Neural progenitor cell (in vitro differentiated cells): ENCODE data around the gene FXR1. TPM values are rescaled to one million over a fixed set of nuclear protein-coding genes. Genes with fewer than 3 reads are reported as not detected.

Experiments
- DNase-seq: peaks from one replicate; pipeline ENCODE4 v3.0.0-alpha.2; 2016; ENCODE audit warnings: low spot score
- H2AFZ ChIP-seq: fragments of 200-600 bp; sonication (generic); replicated peaks from 2 replicates; pipeline ENCODE4 v1.6.1; 2016; ENCODE audit warnings: antibody characterized with exemption
- H3F3A ChIP-seq: fragments of 200-600 bp; sonication (generic); 2 replicates; pipeline ENCODE4 v1.6.1; 2016; ENCODE audit warnings: antibody characterized with exemption, low read depth
- H3K27ac ChIP-seq: fragments of 200-600 bp; sonication (generic); 2 replicates; pipeline ENCODE4 v1.5.1; 2016; ENCODE audit warnings: mild to moderate bottlenecking
- H3K27me3 ChIP-seq: fragments of 200-600 bp; sonication (generic); 2 replicates; pipeline ENCODE4 v1.6.1; 2016; ENCODE audit warnings: mild to moderate bottlenecking, moderate library complexity
- H3K36me3 ChIP-seq: fragments of 200-600 bp; sonication (generic); 2 replicates; pipeline ENCODE4 v1.5.1; 2016
- H3K4me1 ChIP-seq: fragments of 200-600 bp; sonication (generic); 2 replicates; pipeline ENCODE4 v1.6.1; 2016; ENCODE audit warnings: mixed run types
- H3K4me2 ChIP-seq: fragments of 200-600 bp; sonication (generic); 2 replicates; pipeline ENCODE4 v1.6.1; 2016
- H3K4me3 ChIP-seq: fragments of 200-600 bp; sonication (generic); 2 replicates; pipeline ENCODE4 v1.5.1; 2016
- H3K79me2 ChIP-seq: fragments of 200-600 bp; sonication (generic); 2 replicates; pipeline ENCODE4 v1.6.1; 2016; ENCODE audit warnings: low read depth
- H3K9ac ChIP-seq: fragments of 200-600 bp; sonication (generic); 2 replicates; pipeline ENCODE4 v1.6.1; 2016
- H3K9me3 ChIP-seq: fragments of 200-600 bp; sonication (generic); 2 replicates; pipeline ENCODE4 v1.5.1; 2016; ENCODE audit warnings: low read depth
- H4K20me1 ChIP-seq: fragments of 200-600 bp; sonication (generic); 2 replicates; pipeline ENCODE4 v1.6.1; 2016; ENCODE audit warnings: low read depth
- H3K27ac Mint-ChIP-seq: 3 replicates; pipeline ENCODE4 v1.8.0; 2021; ENCODE audit warnings: mixed read lengths
- H3K27me3 Mint-ChIP-seq: 2 replicates; pipeline ENCODE4 v1.8.0; 2022; ENCODE audit warnings: low read depth, mild to moderate bottlenecking, inconsistent platforms, moderate library complexity, mixed read lengths; ENCODE audit not compliant: insufficient read depth
- H3K36me3 Mint-ChIP-seq: 3 replicates; pipeline ENCODE4 v1.8.0; 2021; ENCODE audit warnings: mixed read lengths
- H3K4me1 Mint-ChIP-seq: 3 replicates; pipeline ENCODE4 v1.8.0; 2021; ENCODE audit warnings: mixed read lengths
- H3K4me3 Mint-ChIP-seq: 3 replicates; pipeline ENCODE4 v1.8.0; 2021; ENCODE audit warnings: mild to moderate bottlenecking, moderate library complexity, mixed read lengths
- H3K9me3 Mint-ChIP-seq: 3 replicates; pipeline ENCODE4 v1.8.0; 2020; ENCODE audit warnings: mixed read lengths
- CTCF ChIP-seq: fragments of 200-600 bp; sonication (generic); IDR thresholded peaks from 2 replicates; pipeline ENCODE4 v1.5.1; 2017; ENCODE audit warnings: antibody characterized with exemption, mild to moderate bottlenecking
- EZH2 ChIP-seq: fragments of 200-600 bp; sonication (generic); IDR thresholded peaks from 2 replicates; pipeline ENCODE4 v1.6.1; 2017; ENCODE audit warnings: antibody characterized with exemption, mild to moderate bottlenecking, moderate library complexity
- EZH2phosphoT487 ChIP-seq: fragments of 200-600 bp; sonication (generic); IDR thresholded peaks from 2 replicates; pipeline ENCODE4 v1.6.1; 2017; ENCODE audit warnings: antibody characterized with exemption
- total RNA-seq: library from RNA; depleted of rRNA; stranded (reverse); fragments of >200 nt; gene quantifications from 2 replicates; pipeline ENCODE4 v1.2.3, GENCODE V29; 2015; ENCODE audit warnings: low replicate concordance

Gene FXR1
- total RNA-seq, 1 donor from 2014 or later: 412 TPM

GRCh38 chr3:180932819-180933218 is 20.3 kb downstream of the FXR1 start:
- peaks cover 33% of the 10 kb centered on the region for H3K36me3 Mint-ChIP-seq
- Histone ChIP-seq H3K4me1 (no peaks in the 10 kb centered on the region), H3K9me3 (peaks cover 3% of the 10 kb centered on the region)

DNA sequence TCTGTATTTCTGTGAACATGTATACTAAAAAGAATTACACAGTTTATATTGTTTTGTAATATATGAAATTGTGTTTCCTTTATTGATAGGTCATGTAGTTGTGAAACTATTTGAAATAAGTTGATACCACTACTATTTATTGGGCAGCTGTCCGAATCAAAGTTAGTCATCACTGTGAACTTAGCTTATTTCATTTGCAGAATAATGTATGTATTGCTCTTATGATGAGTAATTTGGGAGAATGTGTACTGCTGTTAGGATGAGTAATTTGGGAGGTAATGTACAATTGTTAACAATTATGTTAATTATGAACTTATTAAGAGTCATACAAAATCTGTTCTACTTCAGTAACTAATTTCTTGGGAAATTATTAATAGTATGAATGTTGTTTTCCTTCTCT is 22.2 kb downstream of the FXR1 start:
- no peak overlapping the region for H2AFZ ChIP-seq
- peaks cover 10% of the 10 kb centered on the region for H3K36me3 ChIP-seq
- peaks cover 100% of the 10 kb centered on the region for H3K79me2 ChIP-seq
- H3K4me1 Mint-ChIP-seq: peaks cover 12% of the 10 kb centered on the region
- no peak overlapping the region for H3K9ac ChIP-seq
- H3K9me3 ChIP-seq: no peaks in the 10 kb centered on the region
- peaks cover 28% of the 10 kb centered on the region for H3K36me3 Mint-ChIP-seq
- H3K27me3 Mint-ChIP-seq: no peaks in the 10 kb centered on the region
- H3K4me2 ChIP-seq: no peak overlapping the region
- no peak for DNase-seq
- no peak overlapping the region for H3K4me3 ChIP-seq
- no peak overlapping the region for H3K4me3 Mint-ChIP-seq
- no peak overlapping the region for H3K27ac Mint-ChIP-seq
- H3K27ac ChIP-seq: no peak overlapping the region
- H3K9me3 Mint-ChIP-seq: no peaks in the 10 kb centered on the region
- H4K20me1 ChIP-seq: peaks cover 97% of the 10 kb centered on the region
- H3K4me1 ChIP-seq: no peaks in the 10 kb centered on the region
- TF ChIP-seq EZH2: no peak
- TF ChIP-seq EZH2phosphoT487: no peak
- TF ChIP-seq CTCF: no peak
- H3F3A ChIP-seq: no peaks in the 10 kb centered on the region
- no peaks in the 10 kb centered on the region for H3K27me3 ChIP-seq

More at GRCh38 chr3:180932819-180933218, 20.3 kb downstream of the FXR1 start:
- no peak overlapping the region for H3K4me3 Mint-ChIP-seq
- no peak overlapping the region for H2AFZ ChIP-seq
- no peak overlapping the region for H3K4me3 ChIP-seq
- H3K27me3 ChIP-seq: no peaks in the 10 kb centered on the region
- no peak overlapping the region for H3K27ac ChIP-seq
- TF ChIP-seq EZH2 (no peak), CTCF (no peak), EZH2phosphoT487 (no peak)
- no peaks in the 10 kb centered on the region for H3F3A ChIP-seq
- H3K4me1 Mint-ChIP-seq: peaks cover 12% of the 10 kb centered on the region
- H3K27me3 Mint-ChIP-seq: no peaks in the 10 kb centered on the region
- H3K9me3 Mint-ChIP-seq: peaks cover 11% of the 10 kb centered on the region
- peaks cover 95% of the 10 kb centered on the region for H4K20me1 ChIP-seq
- no peak overlapping the region for H3K9ac ChIP-seq
- no peak overlapping the region for H3K4me2 ChIP-seq
- H3K36me3 ChIP-seq: peaks cover 17% of the 10 kb centered on the region
- no peak for DNase-seq
- H3K27ac Mint-ChIP-seq: no peak overlapping the region
- H3K79me2 ChIP-seq: peaks cover 100% of the 10 kb centered on the region

- Histone ChIP-seq H3F3A (no peaks in the 10 kb centered on the region), H4K20me1 (peaks cover 81% of the 10 kb centered on the region), H3K4me3 (no peak overlapping the region), H3K9ac (no peak overlapping the region), H3K4me1 (no peaks in the 10 kb centered on the region), H3K27ac (no peak overlapping the region), H3K4me2 (no peak overlapping the region), H3K27me3 (no peaks in the 10 kb centered on the region), H3K9me3 (no peaks in the 10 kb centered on the region), H2AFZ (no peak overlapping the region), H3K79me2 (peaks cover 100% of the 10 kb centered on the region), H3K36me3 (peaks cover 10% of the 10 kb centered on the region)
- H3K4me3 Mint-ChIP-seq: no peak overlapping the region
- H3K27ac Mint-ChIP-seq: no peak overlapping the region
- DNase-seq: no peak
- H3K9me3 Mint-ChIP-seq: no peaks in the 10 kb centered on the region
- no peaks in the 10 kb centered on the region for H3K4me1 Mint-ChIP-seq
- no peaks in the 10 kb centered on the region for H3K27me3 Mint-ChIP-seq
- H3K36me3 Mint-ChIP-seq: peaks cover 35% of the 10 kb centered on the region
- TF ChIP-seq EZH2phosphoT487 (no peak), CTCF (no peak), EZH2 (no peak)
Observed at GRCh38 chr3:180940826-180941225, 28.4 kb downstream of the FXR1 start.
